ENCODE measurements around the gene SLC39A10. TPM values are rescaled to one million over a fixed set of nuclear protein-coding genes. Genes with fewer than 3 reads are reported as not detected.

Gene SLC39A10
- total and polyA plus RNA-seq, 9 donors = 9.1 to 33.5 (median 26.4) TPM

DNA sequence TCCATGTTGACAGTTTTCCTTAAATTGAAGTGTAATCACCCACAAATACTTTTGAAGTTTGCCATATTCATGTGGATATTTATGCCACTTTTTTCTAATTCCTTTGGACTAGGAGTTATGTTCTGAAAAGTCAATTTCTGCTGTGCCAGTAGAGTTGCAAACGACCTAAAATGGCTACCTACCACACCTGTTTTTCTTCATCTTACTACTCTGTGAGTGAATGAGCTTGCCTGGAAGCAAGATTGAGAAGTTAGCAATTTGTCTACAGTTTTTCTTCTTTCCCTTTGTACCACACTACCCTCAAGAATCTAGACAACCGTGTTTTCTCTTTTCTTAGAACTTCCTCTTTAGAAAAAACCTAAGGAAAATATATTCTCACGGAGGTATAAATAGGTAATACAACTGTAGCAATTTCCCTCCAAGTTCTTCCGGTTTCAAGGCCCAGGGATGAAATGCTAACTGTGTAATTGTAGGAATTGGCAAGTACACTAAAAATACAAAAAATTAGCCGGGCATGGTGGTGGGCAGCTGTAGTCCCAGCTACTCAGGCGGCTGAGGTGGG is 7.3 kb upstream of the SLC39A10 start:
- 83 to 88% (median 86%) methylated on average over 6 of the region's 6 CpGs for WGBS, 3 donors
- intact Hi-C loops (cut with DNase I) = no loop called here
- TF ChIP-seq, protein P1, sequence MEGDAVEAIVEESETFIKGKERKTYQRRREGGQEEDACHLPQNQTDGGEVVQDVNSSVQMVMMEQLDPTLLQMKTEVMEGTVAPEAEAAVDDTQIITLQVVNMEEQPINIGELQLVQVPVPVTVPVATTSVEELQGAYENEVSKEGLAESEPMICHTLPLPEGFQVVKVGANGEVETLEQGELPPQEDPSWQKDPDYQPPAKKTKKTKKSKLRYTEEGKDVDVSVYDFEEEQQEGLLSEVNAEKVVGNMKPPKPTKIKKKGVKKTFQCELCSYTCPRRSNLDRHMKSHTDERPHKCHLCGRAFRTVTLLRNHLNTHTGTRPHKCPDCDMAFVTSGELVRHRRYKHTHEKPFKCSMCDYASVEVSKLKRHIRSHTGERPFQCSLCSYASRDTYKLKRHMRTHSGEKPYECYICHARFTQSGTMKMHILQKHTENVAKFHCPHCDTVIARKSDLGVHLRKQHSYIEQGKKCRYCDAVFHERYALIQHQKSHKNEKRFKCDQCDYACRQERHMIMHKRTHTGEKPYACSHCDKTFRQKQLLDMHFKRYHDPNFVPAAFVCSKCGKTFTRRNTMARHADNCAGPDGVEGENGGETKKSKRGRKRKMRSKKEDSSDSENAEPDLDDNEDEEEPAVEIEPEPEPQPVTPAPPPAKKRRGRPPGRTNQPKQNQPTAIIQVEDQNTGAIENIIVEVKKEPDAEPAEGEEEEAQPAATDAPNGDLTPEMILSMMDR (IDR thresholded peaks at IDR 0.05) = no peak
- TF ChIP-seq POLR2A (IDR thresholded peaks at IDR 0.05) (no peak), EP300 (IDR thresholded peaks at IDR 0.05) (no peak)
- H3K4me1 ChIP-seq (ENCODE audit: insufficient read depth) = no peaks in the 10 kb centered on the region
- no peak overlapping the region for H3K4me3 ChIP-seq
- H3K27ac ChIP-seq = no peak overlapping the region
- no peaks in the 10 kb centered on the region for H3K27me3 ChIP-seq
- no peaks in the 10 kb centered on the region for H3K9me3 ChIP-seq
- no peak for DNase-seq
- H3K36me3 ChIP-seq = no peaks in the 10 kb centered on the region

DNA sequence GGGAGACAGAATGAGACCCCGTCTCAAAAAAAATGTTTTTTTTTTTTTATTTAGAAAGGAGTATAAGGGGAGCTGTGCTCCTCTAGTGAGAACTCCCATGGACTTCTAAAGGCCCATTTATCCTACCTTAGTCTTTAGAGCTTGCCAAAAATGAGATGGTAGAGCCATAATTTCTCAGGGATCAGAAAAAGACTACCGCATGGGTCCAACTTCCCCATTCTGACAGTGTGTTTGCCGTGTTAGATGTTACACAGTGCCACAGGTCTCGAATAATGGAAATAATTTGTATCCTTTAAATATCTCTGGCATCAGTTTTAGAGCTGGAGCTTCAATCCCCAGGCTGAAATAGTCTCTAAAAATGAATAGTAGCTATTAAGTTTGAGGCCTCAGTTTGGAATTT is 6.0 kb upstream of the SLC39A10 start:
- Histone ChIP-seq H3K9me3 (no peaks in the 10 kb centered on the region), H3K36me3 (no peaks in the 10 kb centered on the region), H3K27ac (no peak overlapping the region), H3K4me3 (no peak overlapping the region), H3K4me1 (ENCODE audit: insufficient read depth) (no peaks in the 10 kb centered on the region), H3K27me3 (no peaks in the 10 kb centered on the region)
- TF ChIP-seq, protein P1 (IDR thresholded peaks at IDR 0.05) = no peak
- no peak for TF ChIP-seq EP300 (IDR thresholded peaks at IDR 0.05)
- no peak for TF ChIP-seq POLR2A (IDR thresholded peaks at IDR 0.05)
- DNase-seq = no peak
- intact Hi-C loops (cut with DNase I) = no loop called here
- WGBS, 3 donors = 77 to 95% (median 79%) methylated on average over 4 of the region's 4 CpGs

DNA sequence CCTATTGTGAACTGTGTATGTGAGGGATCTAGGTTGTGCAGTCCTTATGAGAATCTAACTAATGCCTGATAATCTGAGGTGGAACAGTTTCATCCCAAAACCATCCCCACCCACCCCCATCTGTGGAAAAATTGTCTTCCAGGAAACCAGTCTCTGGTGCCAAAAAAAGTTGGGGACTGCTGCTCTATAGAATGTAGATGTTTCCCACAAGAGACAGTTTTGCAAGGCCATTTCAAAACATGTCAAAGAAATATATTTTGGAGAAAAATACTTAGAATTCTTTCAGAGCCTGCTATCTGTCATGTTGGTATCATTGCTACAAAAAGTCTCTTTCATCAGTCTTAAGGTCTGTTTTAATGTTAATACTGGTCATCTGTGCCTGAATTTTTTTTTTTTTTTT is 4.1 kb upstream of the SLC39A10 start:
- Histone ChIP-seq H3K4me3 (no peak overlapping the region), H3K9me3 (no peaks in the 10 kb centered on the region), H3K36me3 (no peaks in the 10 kb centered on the region), H3K27ac (no peak overlapping the region), H3K4me1 (ENCODE audit: insufficient read depth) (no peaks in the 10 kb centered on the region), H3K27me3 (no peaks in the 10 kb centered on the region)
- TF ChIP-seq, protein P1 (IDR thresholded peaks at IDR 0.05) = no peak
- TF ChIP-seq POLR2A (IDR thresholded peaks at IDR 0.05) (no peak), EP300 (IDR thresholded peaks at IDR 0.05) (no peak)
- DNase-seq = no peak
- intact Hi-C loops (cut with DNase I) = no loop called here

DNA sequence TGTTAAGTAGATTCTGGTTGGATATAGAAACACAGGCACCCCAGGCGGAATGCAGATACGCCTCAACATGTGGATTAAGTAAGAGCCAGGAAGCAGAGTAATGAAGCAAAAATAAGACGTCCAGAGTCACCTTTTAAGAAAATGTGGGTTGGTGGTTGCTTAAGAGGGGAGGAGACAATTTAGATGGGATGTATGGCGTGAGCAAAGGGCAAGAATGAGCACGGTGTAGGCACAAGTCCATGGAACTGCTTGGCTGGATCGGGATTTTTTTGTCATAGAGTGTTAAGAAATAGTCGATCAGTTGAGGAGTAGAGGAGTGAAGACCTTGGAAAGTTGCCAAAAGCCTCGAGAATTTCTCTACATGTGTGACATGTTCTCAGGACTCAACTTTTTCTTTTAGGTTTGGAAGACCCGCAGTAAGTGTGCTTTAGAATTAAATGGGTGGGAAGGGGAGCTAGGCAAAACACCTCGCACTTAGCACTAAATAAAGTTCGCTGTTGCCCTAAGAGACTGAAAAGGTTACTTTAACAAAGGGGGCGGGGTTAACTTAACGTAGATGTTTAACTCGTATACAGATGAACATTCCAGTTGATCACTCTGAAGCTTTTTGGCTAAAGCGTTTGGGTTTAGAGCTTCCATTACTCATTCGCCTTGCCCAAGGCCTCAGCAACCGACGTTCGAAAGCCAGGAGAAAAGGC is 716 bp upstream of the SLC39A10 start:
- no peaks in the 10 kb centered on the region for H3K27me3 ChIP-seq
- 29 to 33% (median 29%) methylated on average over 19 of the region's 19 CpGs for WGBS, 3 donors
- DNase-seq = peak in 3 of 5 donors; percentile 8 to 22 (median 17)
- peak overlapping the region; percentile 3 to 100 for H3K27ac ChIP-seq
- TF ChIP-seq POLR2A (IDR thresholded peaks at IDR 0.05) (no peak), EP300 (IDR thresholded peaks at IDR 0.05) (no peak)
- TF ChIP-seq, protein P1 (IDR thresholded peaks at IDR 0.05) = no peak
- no peaks in the 10 kb centered on the region for H3K36me3 ChIP-seq
- intact Hi-C loops (cut with DNase I) = no loop called here
- H3K9me3 ChIP-seq = no peaks in the 10 kb centered on the region
- peak overlapping the region; percentile 72 for H3K4me3 ChIP-seq
- no peaks in the 10 kb centered on the region for H3K4me1 ChIP-seq (ENCODE audit: insufficient read depth)

Measured in ovary (tissue), 9 donors.